OCI-LY7 (cell line): Measurements from ENCODE around the gene GEMIN2.

ENCODE experiments used
- EZH2phosphoT487 ChIP-seq: fragments of 200-600 bp; sonication (generic); IDR thresholded peaks from 2 replicates; pipeline ENCODE4 v1.6.1; 2018; ENCODE audit warnings: low read depth, borderline replicate concordance, mild to moderate bottlenecking, mixed run types, antibody characterized with exemption, low read length, moderate library complexity, mixed read lengths
- TF ChIP-seq, protein P1 (sequence below): fragments of 200-600 bp; sonication (generic); conservative IDR thresholded peaks from 2 replicates; pipeline ENCODE4 v1.5.1; 2014; ENCODE audit warnings: mild to moderate bottlenecking, antibody characterized with exemption, low read length, moderate library complexity, mixed read lengths

DNA sequence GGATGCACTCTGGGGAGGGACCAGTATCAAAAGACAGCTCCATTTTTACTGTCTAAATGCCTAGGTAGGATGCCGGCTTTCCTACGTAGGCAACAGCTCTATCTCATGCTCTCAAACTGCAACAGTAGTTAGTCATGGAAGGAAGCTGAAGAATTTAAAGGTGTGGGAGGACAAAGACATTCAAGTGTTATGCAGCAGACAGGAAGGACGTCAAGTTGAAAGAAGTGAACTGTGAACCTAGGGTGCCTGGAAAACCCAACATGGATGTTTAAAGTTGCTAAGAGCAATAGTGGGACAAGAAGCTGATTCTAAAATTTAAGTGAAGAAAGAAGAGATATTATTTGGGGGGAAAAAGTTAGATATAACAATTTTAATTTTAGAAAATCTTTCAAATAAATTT is 17.0 kb upstream of the GEMIN2 start:
- TF ChIP-seq, protein P1, sequence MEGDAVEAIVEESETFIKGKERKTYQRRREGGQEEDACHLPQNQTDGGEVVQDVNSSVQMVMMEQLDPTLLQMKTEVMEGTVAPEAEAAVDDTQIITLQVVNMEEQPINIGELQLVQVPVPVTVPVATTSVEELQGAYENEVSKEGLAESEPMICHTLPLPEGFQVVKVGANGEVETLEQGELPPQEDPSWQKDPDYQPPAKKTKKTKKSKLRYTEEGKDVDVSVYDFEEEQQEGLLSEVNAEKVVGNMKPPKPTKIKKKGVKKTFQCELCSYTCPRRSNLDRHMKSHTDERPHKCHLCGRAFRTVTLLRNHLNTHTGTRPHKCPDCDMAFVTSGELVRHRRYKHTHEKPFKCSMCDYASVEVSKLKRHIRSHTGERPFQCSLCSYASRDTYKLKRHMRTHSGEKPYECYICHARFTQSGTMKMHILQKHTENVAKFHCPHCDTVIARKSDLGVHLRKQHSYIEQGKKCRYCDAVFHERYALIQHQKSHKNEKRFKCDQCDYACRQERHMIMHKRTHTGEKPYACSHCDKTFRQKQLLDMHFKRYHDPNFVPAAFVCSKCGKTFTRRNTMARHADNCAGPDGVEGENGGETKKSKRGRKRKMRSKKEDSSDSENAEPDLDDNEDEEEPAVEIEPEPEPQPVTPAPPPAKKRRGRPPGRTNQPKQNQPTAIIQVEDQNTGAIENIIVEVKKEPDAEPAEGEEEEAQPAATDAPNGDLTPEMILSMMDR: no peak
- TF ChIP-seq EZH2phosphoT487: no peak
